ENCODE results near the gene SLC25A13. TPM values are rescaled to one million over a fixed set of nuclear protein-coding genes. Genes with fewer than 3 reads are reported as not detected.

SLC25A13 gene
- total and polyA plus RNA-seq, 9 donors: 11.4 to 32.6 (median 23.1) TPM

GRCh38 chr7:96244244-96244991 lies 77.5 kb downstream of the SLC25A13 start:
- Histone ChIP-seq H3K4me1 (ENCODE audit: insufficient read depth) (no peaks in the 10 kb centered on the region), H3K9me3 (no peaks in the 10 kb centered on the region), H3K27me3 (no peaks in the 10 kb centered on the region), H3K27ac (no peak overlapping the region), H3K36me3 (no peaks in the 10 kb centered on the region), H3K4me3 (no peak overlapping the region)
- DNase-seq: no peak
- intact Hi-C loops (cut with DNase I): no loop called here
- WGBS, 3 donors: 81 to 90% (median 85%) methylated on average over 6 of the region's 6 CpGs
- no peak for TF ChIP-seq POLR2A (IDR thresholded peaks at IDR 0.05)
- no peak for TF ChIP-seq EP300 (IDR thresholded peaks at IDR 0.05)
- TF ChIP-seq, protein P1, sequence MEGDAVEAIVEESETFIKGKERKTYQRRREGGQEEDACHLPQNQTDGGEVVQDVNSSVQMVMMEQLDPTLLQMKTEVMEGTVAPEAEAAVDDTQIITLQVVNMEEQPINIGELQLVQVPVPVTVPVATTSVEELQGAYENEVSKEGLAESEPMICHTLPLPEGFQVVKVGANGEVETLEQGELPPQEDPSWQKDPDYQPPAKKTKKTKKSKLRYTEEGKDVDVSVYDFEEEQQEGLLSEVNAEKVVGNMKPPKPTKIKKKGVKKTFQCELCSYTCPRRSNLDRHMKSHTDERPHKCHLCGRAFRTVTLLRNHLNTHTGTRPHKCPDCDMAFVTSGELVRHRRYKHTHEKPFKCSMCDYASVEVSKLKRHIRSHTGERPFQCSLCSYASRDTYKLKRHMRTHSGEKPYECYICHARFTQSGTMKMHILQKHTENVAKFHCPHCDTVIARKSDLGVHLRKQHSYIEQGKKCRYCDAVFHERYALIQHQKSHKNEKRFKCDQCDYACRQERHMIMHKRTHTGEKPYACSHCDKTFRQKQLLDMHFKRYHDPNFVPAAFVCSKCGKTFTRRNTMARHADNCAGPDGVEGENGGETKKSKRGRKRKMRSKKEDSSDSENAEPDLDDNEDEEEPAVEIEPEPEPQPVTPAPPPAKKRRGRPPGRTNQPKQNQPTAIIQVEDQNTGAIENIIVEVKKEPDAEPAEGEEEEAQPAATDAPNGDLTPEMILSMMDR (IDR thresholded peaks at IDR 0.05): no peak

GRCh38 chr7:96243241-96243640 lies 78.7 kb downstream of the SLC25A13 start:
- Histone ChIP-seq H3K9me3 (no peaks in the 10 kb centered on the region), H3K4me1 (ENCODE audit: insufficient read depth) (peaks cover 1% of the 10 kb centered on the region), H3K27me3 (no peaks in the 10 kb centered on the region), H3K4me3 (no peak overlapping the region), H3K27ac (no peak overlapping the region), H3K36me3 (no peaks in the 10 kb centered on the region)
- 90 to 98% (median 97%) methylated on average over 2 of the region's 2 CpGs for WGBS, 3 donors
- TF ChIP-seq POLR2A (IDR thresholded peaks at IDR 0.05) (no peak), EP300 (IDR thresholded peaks at IDR 0.05) (no peak)
- TF ChIP-seq, protein P1 (IDR thresholded peaks at IDR 0.05): no peak
- no peak for DNase-seq
- intact Hi-C loops (cut with DNase I): no loop called here

DNA sequence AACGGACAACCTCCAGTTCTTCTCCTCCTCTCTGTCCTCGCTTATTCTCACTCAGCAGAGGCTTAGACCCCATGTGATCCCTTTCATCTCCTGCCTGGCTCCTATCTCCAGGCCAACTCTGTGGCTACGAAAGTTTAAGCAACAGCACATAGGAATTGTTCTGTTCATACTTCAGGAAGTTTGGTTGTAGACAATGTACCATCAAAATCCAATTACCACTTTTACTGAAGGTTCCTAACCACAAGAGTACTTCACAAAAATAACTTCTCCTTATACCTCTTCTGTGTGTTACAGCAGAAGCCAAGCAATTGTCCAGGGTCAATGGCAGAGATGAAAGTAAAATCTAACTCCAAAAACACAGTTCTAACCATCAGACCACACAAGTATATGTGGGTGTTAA lies 80.0 kb downstream of the SLC25A13 start:
- Histone ChIP-seq H3K27me3 (no peaks in the 10 kb centered on the region), H3K36me3 (no peaks in the 10 kb centered on the region), H3K27ac (no peak overlapping the region), H3K4me1 (ENCODE audit: insufficient read depth) (peaks cover 13% of the 10 kb centered on the region), H3K4me3 (no peak overlapping the region), H3K9me3 (no peaks in the 10 kb centered on the region)
- DNase-seq: no peak
- 92 to 97% (median 92%) methylated on average over 3 of the region's 3 CpGs for WGBS, 3 donors
- intact Hi-C loops (cut with DNase I): no loop called here
- TF ChIP-seq, protein P1 (IDR thresholded peaks at IDR 0.05): no peak
- no peak for TF ChIP-seq EP300 (IDR thresholded peaks at IDR 0.05)
- no peak for TF ChIP-seq POLR2A (IDR thresholded peaks at IDR 0.05)

DNA sequence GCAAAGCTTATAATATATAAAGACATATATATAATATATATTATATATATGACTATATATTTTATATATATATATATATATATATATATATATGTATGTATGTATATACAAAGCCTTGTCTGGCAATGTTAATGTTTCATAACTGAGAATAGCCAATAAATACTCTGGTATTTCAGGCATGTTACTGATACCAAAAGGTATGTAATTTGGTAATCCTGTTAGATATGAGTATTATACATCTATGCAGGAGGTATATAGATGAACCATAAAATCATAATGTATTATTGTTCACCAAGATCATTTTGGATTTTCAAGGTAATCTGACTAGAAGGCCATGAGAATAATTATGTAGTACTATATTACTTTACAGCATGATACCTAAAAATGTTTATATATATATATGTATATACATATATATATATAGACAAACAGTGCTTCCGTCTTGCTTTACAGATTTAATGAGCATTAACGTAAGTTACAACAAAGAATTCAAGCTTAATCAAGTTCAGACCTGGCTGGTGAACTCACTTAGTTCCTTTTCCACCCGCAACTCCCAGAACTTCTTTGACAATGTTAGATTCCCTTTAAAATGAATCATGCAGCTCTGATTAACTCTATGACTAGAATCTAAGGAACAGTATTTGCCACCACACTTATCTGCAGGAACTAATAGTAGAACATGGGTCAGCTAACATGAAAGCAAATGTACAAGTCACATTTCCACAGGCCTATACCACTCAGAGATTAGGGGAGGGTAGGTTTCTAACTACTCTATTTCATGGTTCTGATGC lies 82.7 kb downstream of the SLC25A13 start:
- intact Hi-C loops (cut with DNase I): no loop called here
- no peak for DNase-seq
- no peak overlapping the region for H3K4me3 ChIP-seq
- 91 to 94% (median 92%) methylated on average over 3 of the region's 3 CpGs for WGBS, 3 donors
- no peak overlapping the region for H3K27ac ChIP-seq
- no peak for TF ChIP-seq EP300 (IDR thresholded peaks at IDR 0.05)
- TF ChIP-seq POLR2A (IDR thresholded peaks at IDR 0.05): no peak
- TF ChIP-seq, protein P1 (IDR thresholded peaks at IDR 0.05): no peak
- no peaks in the 10 kb centered on the region for H3K36me3 ChIP-seq
- no peaks in the 10 kb centered on the region for H3K9me3 ChIP-seq
- peaks cover 20% of the 10 kb centered on the region for H3K4me1 ChIP-seq (ENCODE audit: insufficient read depth)
- no peaks in the 10 kb centered on the region for H3K27me3 ChIP-seq
